ENCODE measurements around the gene CERS6.

CERS6 gene

DNA sequence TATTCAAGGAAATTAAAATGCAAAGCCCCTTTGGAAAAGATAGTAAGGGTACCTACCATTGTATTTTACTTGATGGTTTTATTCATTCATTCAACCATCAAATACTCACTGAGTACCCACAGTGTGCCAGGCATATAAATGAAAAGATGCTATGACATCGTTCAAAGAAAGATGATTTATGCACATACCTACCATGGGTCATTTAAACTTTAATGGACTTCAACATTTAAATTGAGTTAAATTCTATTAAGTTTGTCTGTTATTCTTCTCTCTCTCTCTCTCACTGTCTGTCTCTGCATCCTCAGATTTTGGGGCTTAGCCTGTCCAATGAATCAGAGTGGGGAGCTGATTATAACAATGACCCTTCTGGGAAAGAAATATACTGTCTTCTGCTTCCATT is 87.9 kb downstream of the CERS6 start:
- no peak for DNase-seq (ENCODE audit: low read depth)
- TF ChIP-seq, protein P1, sequence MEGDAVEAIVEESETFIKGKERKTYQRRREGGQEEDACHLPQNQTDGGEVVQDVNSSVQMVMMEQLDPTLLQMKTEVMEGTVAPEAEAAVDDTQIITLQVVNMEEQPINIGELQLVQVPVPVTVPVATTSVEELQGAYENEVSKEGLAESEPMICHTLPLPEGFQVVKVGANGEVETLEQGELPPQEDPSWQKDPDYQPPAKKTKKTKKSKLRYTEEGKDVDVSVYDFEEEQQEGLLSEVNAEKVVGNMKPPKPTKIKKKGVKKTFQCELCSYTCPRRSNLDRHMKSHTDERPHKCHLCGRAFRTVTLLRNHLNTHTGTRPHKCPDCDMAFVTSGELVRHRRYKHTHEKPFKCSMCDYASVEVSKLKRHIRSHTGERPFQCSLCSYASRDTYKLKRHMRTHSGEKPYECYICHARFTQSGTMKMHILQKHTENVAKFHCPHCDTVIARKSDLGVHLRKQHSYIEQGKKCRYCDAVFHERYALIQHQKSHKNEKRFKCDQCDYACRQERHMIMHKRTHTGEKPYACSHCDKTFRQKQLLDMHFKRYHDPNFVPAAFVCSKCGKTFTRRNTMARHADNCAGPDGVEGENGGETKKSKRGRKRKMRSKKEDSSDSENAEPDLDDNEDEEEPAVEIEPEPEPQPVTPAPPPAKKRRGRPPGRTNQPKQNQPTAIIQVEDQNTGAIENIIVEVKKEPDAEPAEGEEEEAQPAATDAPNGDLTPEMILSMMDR (conservative IDR thresholded peaks at IDR 0.05; ENCODE audit: low read depth, low read length), result no peak

DNA sequence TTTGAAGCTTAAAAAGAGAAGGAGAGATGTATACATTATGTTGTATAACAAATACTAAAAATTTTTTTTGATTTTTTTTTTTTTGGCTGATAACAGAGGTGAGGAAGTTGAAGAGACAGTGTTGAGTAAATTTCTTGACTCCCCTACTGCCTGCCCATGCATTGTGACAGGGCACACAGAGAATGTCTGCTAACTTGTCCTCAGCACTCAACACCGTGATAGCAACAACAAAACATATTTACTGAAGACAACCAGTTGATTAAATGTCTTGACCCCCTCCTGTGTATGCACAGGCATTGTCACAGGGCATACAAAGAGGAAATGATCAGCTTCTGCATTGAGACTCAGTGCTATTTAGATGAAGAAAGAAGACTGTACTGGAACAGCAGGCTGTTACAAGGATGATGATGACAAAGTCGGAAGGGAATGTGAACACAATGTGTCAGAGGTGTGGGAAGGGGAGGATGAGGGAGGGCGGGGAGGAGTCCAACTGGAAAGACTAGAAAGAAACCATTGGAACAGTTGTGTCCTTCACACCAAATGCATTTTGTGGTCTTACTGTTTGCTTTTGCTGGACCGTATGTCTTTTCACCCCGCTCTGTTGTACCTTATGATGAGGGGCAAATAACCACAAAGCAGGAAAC is 89.5 kb downstream of the CERS6 start:
- H3K4me3 ChIP-seq (ENCODE audit: low read depth, low read length), result no peak overlapping the region
- TF ChIP-seq, protein P1 (conservative IDR thresholded peaks at IDR 0.05; ENCODE audit: low read depth, low read length), result no peak
- DNase-seq (ENCODE audit: low read depth), result peak; percentile 95

More for the DNA sequence above, 87.9 kb downstream of the CERS6 start:
- H3K4me3 ChIP-seq (ENCODE audit: low read depth, low read length), result no peak overlapping the region

DNA sequence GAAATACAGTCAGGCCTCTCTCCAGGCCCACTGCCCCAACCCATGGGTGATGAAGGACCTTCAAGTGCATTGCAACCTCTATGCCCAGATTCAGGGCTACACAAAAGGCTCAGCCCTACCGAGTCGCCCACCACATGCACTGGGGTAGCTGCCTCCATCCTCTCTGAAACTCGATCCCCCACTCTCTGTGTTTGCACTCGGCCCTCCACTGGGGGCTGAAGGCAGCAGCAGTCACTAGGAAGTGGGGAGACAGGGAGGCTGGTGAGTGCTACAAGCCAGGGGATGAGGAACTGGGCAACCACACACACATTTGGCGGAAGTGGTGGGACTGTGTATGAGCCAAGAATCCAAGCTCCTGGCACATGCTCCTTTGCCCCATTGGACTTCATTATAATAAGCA is 94.6 kb downstream of the CERS6 start:
- TF ChIP-seq, protein P1 (conservative IDR thresholded peaks at IDR 0.05; ENCODE audit: low read depth, low read length), result no peak
- DNase-seq (ENCODE audit: low read depth), result no peak
- no peak overlapping the region for H3K4me3 ChIP-seq (ENCODE audit: low read depth, low read length)

DNA sequence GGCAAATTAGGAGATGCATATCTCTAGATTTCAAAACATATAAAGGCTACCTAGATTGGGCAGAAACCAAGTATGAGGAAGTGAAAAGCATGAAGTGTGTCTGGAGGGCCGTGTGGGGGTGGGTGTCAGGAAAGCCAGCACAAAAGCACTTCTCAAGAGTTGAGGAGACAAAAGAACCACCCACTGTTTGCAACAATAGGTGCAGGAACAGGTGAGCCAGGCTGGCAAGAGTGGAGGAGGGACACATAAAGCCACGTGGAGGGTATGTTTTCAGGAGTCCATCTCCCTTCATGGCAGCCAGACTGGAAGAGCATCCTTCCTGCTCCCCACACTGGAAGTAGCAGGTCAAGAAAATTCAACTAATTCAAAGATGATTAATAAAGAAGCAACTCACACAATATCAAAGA is 96.4 kb downstream of the CERS6 start:
- H3K4me3 ChIP-seq (ENCODE audit: low read depth, low read length), result no peak overlapping the region
- DNase-seq (ENCODE audit: low read depth), result no peak
- TF ChIP-seq, protein P1 (conservative IDR thresholded peaks at IDR 0.05; ENCODE audit: low read depth, low read length), result no peak

DNA sequence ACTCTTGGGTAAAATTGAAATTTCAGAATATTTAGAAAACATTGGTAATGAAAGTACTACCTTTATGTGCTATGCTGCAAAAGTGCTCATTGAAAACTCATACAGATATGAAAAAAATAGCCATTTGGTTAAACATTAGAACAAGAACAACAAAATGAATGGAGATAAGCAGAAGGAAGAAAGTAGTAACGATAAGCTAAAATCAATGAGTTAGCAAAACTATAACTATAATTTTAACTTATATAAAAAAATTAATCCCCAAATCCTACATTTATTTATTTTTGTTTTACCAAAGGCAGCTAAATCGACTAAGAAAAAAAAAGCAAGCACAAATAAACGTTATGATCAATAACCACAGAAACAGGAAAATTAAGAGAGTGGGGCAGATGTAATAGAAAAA is 99.2 kb downstream of the CERS6 start:
- H3K4me3 ChIP-seq (ENCODE audit: low read depth, low read length), result no peak overlapping the region
- DNase-seq (ENCODE audit: low read depth), result no peak
- TF ChIP-seq, protein P1 (conservative IDR thresholded peaks at IDR 0.05; ENCODE audit: low read depth, low read length), result no peak

DNA sequence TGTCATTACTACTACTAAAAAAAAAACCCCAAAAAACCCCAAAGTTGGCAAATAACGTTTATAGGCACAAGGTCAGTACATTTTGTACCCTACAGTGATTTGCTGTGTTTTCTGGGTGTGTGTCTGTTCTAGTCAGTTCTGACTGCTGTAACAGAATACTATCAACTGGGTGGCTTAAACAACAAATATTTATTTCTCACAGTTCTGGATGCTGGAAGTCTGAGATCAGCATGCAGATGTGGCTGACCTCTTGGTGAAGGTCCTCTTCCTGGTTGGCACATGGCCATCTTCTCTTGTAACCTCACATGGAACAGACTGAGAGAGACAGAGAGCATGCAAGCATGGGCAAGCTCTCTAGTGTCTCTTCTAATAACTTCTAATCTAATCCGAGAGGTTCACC is 103.1 kb downstream of the CERS6 start:
- TF ChIP-seq, protein P1 (conservative IDR thresholded peaks at IDR 0.05; ENCODE audit: low read depth, low read length), result no peak
- DNase-seq (ENCODE audit: low read depth), result peak; percentile 74
- no peak overlapping the region for H3K4me3 ChIP-seq (ENCODE audit: low read depth, low read length)

DNA sequence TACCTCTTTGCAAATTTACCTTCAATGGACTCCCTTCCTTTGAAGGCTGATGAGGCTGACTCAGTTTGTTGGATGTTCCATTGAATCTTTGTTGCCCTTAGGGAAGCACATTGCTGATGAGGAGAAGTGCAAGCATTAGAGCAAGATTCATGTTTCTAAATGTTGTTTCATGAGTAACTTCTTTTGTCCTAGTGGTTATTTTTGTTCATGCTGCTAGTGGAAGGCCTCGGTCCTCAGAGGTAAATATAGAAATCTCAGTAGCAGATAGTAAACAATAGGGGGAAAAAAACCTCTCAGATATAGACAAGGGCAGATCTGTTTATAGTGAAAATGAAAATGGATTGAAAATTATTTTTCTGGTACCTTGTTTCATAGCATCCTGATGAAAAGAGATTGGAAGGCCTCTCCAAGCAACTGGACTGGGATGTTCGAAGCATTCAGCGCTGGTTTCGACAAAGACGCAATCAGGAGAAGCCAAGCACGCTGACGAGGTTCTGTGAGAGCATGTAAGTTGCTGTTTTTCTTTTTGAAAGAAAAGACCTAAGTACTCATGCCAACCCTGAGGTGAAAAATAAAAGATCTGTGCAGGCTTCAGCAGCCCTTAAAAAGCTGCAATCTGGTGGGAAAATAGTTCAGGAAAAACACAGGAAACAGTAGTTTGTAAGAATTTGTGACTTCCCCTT is 104.9 kb downstream of the CERS6 start:
- TF ChIP-seq, protein P1 (conservative IDR thresholded peaks at IDR 0.05; ENCODE audit: low read depth, low read length), result no peak
- no peak for DNase-seq (ENCODE audit: low read depth)
- no peak overlapping the region for H3K4me3 ChIP-seq (ENCODE audit: low read depth, low read length)

Measured in choroid plexus epithelial cell (primary cell).